K562 (cell line): ENCODE results near the gene ADORA3. TPM values are rescaled to one million over a fixed set of nuclear protein-coding genes. Genes with fewer than 3 reads are reported as not detected.

ENCODE experiments used
- ATAC-seq: fragments of 200-7000 bp; cut with Tn5 transposase; 3 replicates; pipeline ENCODE4 v1.9.1; 2020; ENCODE audit warnings: moderate library complexity
- BruUV-seq: library from RNA; stranded (reverse); fragments of 400-500 nt; replicated peaks from 2 replicates; lab custom pipeline; 2021; lab: Mats Ljungman, UMichigan
- CTCF ChIA-PET: fragments of 300-600 bp; formaldehyde crosslinking; extraction: SDS; loops from one replicate; lab custom pipeline; 2021; ENCODE audit warnings: low intra/inter-chr PET ratio; lab: Yijun Ruan, JAX
- POLR2A ChIA-PET: fragments of 300-600, 350-650 bp; sonication (Branson Sonifier 250); formaldehyde crosslinking; extraction: SDS; loops from one replicate; lab custom pipeline; 2021; ENCODE audit warnings: antibody characterized with exemption, inconsistent platforms; lab: Yijun Ruan, JAX
- DNase-seq, 4 experiments: peaks; one replicate each; pipeline versions ENCODE4 v3.0.0 to v3.0.0-alpha.2; 2011 to 2018; ENCODE audit warnings: low spot score in 3 of 4, mixed read lengths in 3 of 4; ENCODE audit errors: extremely low read depth in 1 of 4
- FAIRE-seq: peaks from 2 replicates; lab custom pipeline; 2011; peaks lifted over from hg19 to GRCh38; lab: Jason Lieb, UNC
- H2AFZ ChIP-seq: 2 replicates; pipeline ENCODE4 v1.6.0; 2011; ENCODE audit warnings: low read depth, low read length, control low read depth, inconsistent platforms
- H3K27ac ChIP-seq: fragments of 200-600 bp; 3 replicates; pipeline ENCODE4 v1.8.0; 2011; ENCODE audit warnings: low read depth, mild to moderate bottlenecking, control low read depth, inconsistent platforms, low read length, moderate library complexity, mixed read lengths; ENCODE audit errors: extremely low read depth
- H3K27me3 ChIP-seq, 2 experiments: fragments of 300-600 bp in 1 of 2; 2 replicates in 1 of 2; 3 replicates in 1 of 2; pipeline versions ENCODE4 v1.6.0 to v1.8.0; 2011; ENCODE audit warnings: inconsistent platforms in 2 of 2, low read length in 2 of 2, mild to moderate bottlenecking in 1 of 2, mixed read lengths in 1 of 2, moderate library complexity in 1 of 2; ENCODE audit not compliant: control insufficient read depth in 2 of 2, insufficient read depth in 2 of 2
- H3K36me3 ChIP-seq: fragments of 300-600 bp; 3 replicates; pipeline ENCODE4 v1.8.0; 2011; ENCODE audit warnings: mild to moderate bottlenecking, low read length, inconsistent platforms; ENCODE audit not compliant: control insufficient read depth, insufficient read depth
- H3K4me1 ChIP-seq, 2 experiments: fragments of 200-600 bp in 1 of 2; replicated peaks in 1 of 2; 2 replicates in 1 of 2; 3 replicates in 1 of 2; pipeline versions ENCODE4 v1.5.1 to v1.8.0; 2011; ENCODE audit warnings: inconsistent platforms in 2 of 2, low read length in 2 of 2, mild to moderate bottlenecking in 1 of 2, mixed read lengths in 1 of 2, moderate library complexity in 1 of 2; ENCODE audit not compliant: control insufficient read depth in 2 of 2, insufficient read depth in 2 of 2
- H3K4me2 ChIP-seq: 2 replicates; pipeline ENCODE4 v1.6.1; 2011; ENCODE audit warnings: low read length, control low read depth, inconsistent platforms, mixed read lengths; ENCODE audit not compliant: insufficient read depth
- H3K4me3 ChIP-seq: fragments of 200-600 bp; sonication (generic), shearing (Covaris generic); 2 replicates; pipeline ENCODE4 v1.5.1; 2016; ENCODE audit warnings: control low read depth, inconsistent platforms
- H3K79me2 ChIP-seq: fragments of 200-600 bp; 3 replicates; pipeline ENCODE4 v1.8.0; 2011; ENCODE audit warnings: low read length, inconsistent platforms; ENCODE audit not compliant: control insufficient read depth, insufficient read depth
- H3K9ac ChIP-seq, 2 experiments: 2 replicates each; pipeline versions ENCODE4 v1.6.0 to v1.6.1; 2011; ENCODE audit warnings: low read depth in 2 of 2, low read length in 2 of 2, control low read depth in 1 of 2, inconsistent platforms in 1 of 2, mild to moderate bottlenecking in 1 of 2, mixed read lengths in 1 of 2; ENCODE audit not compliant: insufficient read depth in 1 of 2
- H3K9me1 ChIP-seq: one replicate; pipeline ENCODE4 v1.6.0; 2011; ENCODE audit warnings: inconsistent platforms, mild to moderate bottlenecking, low read length, moderate library complexity; ENCODE audit not compliant: control insufficient read depth, insufficient read depth
- H3K9me3 ChIP-seq: replicated peaks from 2 replicates; pipeline ENCODE4 v1.5.1; 2011; ENCODE audit warnings: low read depth, low read length, inconsistent platforms; ENCODE audit not compliant: control insufficient read depth, insufficient read depth
- H4K20me1 ChIP-seq: replicated peaks from 2 replicates; pipeline ENCODE4 v1.6.1; 2011; ENCODE audit warnings: low read length, inconsistent platforms, mixed read lengths; ENCODE audit not compliant: control insufficient read depth, insufficient read depth
- CBX3 ChIP-seq, 2 experiments: IDR thresholded peaks; 1 replicate in 1 of 2; 2 replicates in 1 of 2; pipeline ENCODE4 v1.6.1; 2012; ENCODE audit warnings: inconsistent platforms in 2 of 2, low read length in 2 of 2, borderline replicate concordance in 1 of 2, control low read depth in 1 of 2
- FOXJ2 ChIP-seq: fragments of 200-800 bp; sonication (Bioruptor generic); IDR thresholded peaks from 2 replicates; pipeline ENCODE4 v1.6.1; 2016; ENCODE audit warnings: missing genetic modification characterization, missing compliant biosample characterization
- PHB ChIP-seq: fragments of 250-450 bp; sonication (Bioruptor Pico); IDR thresholded peaks from 2 replicates; pipeline ENCODE4 v1.5.0; 2021
- PML ChIP-seq: IDR thresholded peaks from 2 replicates; pipeline ENCODE4 v1.6.1; 2012; ENCODE audit warnings: low read length, inconsistent platforms
- SRF ChIP-seq, 2 experiments: fragments of 250-450, 450-650 bp in 1 of 2; sonication (Bioruptor Pico) in 1 of 2; sonication (generic) in 1 of 2; formaldehyde crosslinking; IDR thresholded peaks; 2 replicates each; pipeline versions ENCODE4 v1.5.0 to v1.5.1; 2020 to 2022; ENCODE audit warnings: mild to moderate bottlenecking in 1 of 2, missing genetic modification reagents in 1 of 2
- TRIM24 ChIP-seq, 2 experiments: fragments of 450-650 bp; IDR thresholded peaks; 2 replicates each; pipeline ENCODE4 v1.6.1; 2016
- ZNF316 ChIP-seq: fragments of 450-650 bp; IDR thresholded peaks from 2 replicates; pipeline ENCODE4 v1.6.1; 2016
- WGBS: fragments of 100-300 bp; shearing (Covaris generic); methylation state at CpG from one replicate; pipeline ENCODE4 v1.1.6; 2016; ENCODE audit warnings: low coverage, mixed read lengths; ENCODE audit not compliant: insufficient coverage; ENCODE audit errors: missing lambda C conversion rate; 5-methylcytosine and 5-hydroxymethylcytosine counted together
- in situ Hi-C: fragments of 300-500 bp; cut with MboI; formaldehyde crosslinking; loops from 4 replicates; pipeline ENCODE4 v1.15.0; 2018; ENCODE audit warnings: inconsistent platforms, mixed read lengths
- intact Hi-C: fragments of 100-400 bp; cut with micrococcal nuclease; formaldehyde crosslinking; loops from 2 replicates; pipeline ENCODE4 v1.14.2; 2022
- polyA plus RNA-seq, 8 experiments: library from polyadenylated mRNA; depleted of rRNA in 4 of 8; stranded (reverse) in 5 of 8; unstranded in 3 of 8; fragments of >200 nt; fragmentation: Nextera tagmentation in 2 of 8; fragmentation: Illumina TruSeq in 1 of 8; extraction: Ambion mirVana in 2 of 8; extraction: Trizol in 1 of 8; gene quantifications; 2 replicates each; pipeline versions ENCODE4 v1.2.1 to v1.2.3, GENCODE V29; 2011 to 2014; ENCODE audit warnings: inconsistent platforms in 1 of 8, missing spikeins in 1 of 8
- total RNA-seq, 7 experiments: library from RNA; depleted of rRNA in 6 of 7; stranded (reverse); fragments of >200 nt in 6 of 7; fragmentation: Illumina TruSeq in 2 of 7; extraction: Trizol in 2 of 7; gene quantifications; 2 replicates each; pipeline versions ENCODE4 v1.2.1 to v1.2.3, GENCODE V29; 2011 to 2021; ENCODE audit warnings: low replicate concordance in 1 of 7
- TF ChIP-seq, protein P1 (sequence below), 2 experiments: fragments of 450-650 bp in 1 of 2; IDR thresholded peaks; 2 replicates each; pipeline ENCODE4 v1.6.1; 2011 to 2017; ENCODE audit warnings: low read depth in 2 of 2, antibody characterized with exemption in 1 of 2, borderline replicate concordance in 1 of 2, low read length in 1 of 2, mild to moderate bottlenecking in 1 of 2, mixed read lengths in 1 of 2; ENCODE audit not compliant: control insufficient read depth in 1 of 2

ADORA3 gene
- total and polyA plus RNA-seq, 9 of the 15 experiments (the other 6 are each of a cell fraction or from before 2014, with no cell fraction given) = 0.09 to 0.35 (median 0.16) TPM; not detected in 3

DNA sequence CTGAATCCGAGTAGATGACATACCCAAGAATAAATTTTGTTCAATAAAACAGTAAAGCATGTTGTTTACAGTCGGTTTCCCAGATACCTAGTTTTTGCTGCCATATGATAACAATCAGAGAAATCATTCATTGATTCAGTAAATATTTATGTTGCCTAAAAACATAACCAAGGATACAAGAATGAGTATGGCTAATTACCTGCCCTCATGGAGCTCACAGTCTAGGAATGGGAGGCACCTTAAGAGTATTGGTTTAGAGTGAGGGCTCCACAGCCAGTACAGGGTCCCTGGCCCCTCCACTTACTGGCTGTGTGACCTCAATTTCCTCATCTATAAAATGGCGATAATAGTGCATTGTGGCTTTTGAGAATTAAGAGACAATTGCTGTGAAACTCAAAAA, 53.2 kb downstream of the ADORA3 start:
- Histone ChIP-seq H3K9me3 (no peaks in the 10 kb centered on the region), H2AFZ (no peak overlapping the region), H3K36me3 (peaks cover 82% of the 10 kb centered on the region), H3K27me3 (no peaks in the 10 kb centered on the region), H3K27ac (peak overlapping the region; percentile 95), H3K9ac (peak overlapping the region; percentile 98 to 99; a peak in 3 of 4 replicates), H3K9me1 (no peaks in the 10 kb centered on the region), H3K79me2 (peaks cover 96% of the 10 kb centered on the region), H3K4me3 (peak overlapping the region; percentile 76), H3K4me2 (peak overlapping the region; percentile 99), H4K20me1 (no peaks in the 10 kb centered on the region), H3K4me1 (peaks cover 13 to 28% of the 10 kb centered on the region in 2 experiments)
- FAIRE-seq = no peak
- ChIA-PET POLR2A (interaction anchor here (0.7 to 5.4 kb wide), 6 partner anchors 11 to 57 kb away, joined by 3 to 40 read pairs (median 10); no protein-coding TSS in a partner anchor), CTCF (no interaction called here)
- peak in 1 of 2 experiments; percentile 78; a peak in 1 of 3 replicates for TF ChIP-seq CBX3 (IDR thresholded peaks at IDR 0.05; ENCODE audit: borderline replicate concordance in 1 of 2, low read length in 2 of 2)
- TF ChIP-seq PHB = no peak
- peak; percentile 79 for TF ChIP-seq ZNF316
- TF ChIP-seq, protein P1, sequence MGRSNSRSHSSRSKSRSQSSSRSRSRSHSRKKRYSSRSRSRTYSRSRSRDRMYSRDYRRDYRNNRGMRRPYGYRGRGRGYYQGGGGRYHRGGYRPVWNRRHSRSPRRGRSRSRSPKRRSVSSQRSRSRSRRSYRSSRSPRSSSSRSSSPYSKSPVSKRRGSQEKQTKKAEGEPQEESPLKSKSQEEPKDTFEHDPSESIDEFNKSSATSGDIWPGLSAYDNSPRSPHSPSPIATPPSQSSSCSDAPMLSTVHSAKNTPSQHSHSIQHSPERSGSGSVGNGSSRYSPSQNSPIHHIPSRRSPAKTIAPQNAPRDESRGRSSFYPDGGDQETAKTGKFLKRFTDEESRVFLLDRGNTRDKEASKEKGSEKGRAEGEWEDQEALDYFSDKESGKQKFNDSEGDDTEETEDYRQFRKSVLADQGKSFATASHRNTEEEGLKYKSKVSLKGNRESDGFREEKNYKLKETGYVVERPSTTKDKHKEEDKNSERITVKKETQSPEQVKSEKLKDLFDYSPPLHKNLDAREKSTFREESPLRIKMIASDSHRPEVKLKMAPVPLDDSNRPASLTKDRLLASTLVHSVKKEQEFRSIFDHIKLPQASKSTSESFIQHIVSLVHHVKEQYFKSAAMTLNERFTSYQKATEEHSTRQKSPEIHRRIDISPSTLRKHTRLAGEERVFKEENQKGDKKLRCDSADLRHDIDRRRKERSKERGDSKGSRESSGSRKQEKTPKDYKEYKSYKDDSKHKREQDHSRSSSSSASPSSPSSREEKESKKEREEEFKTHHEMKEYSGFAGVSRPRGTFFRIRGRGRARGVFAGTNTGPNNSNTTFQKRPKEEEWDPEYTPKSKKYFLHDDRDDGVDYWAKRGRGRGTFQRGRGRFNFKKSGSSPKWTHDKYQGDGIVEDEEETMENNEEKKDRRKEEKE (IDR thresholded peaks at IDR 0.05; ENCODE audit: borderline replicate concordance in 1 of 2, control insufficient read depth in 1 of 2, low read depth in 2 of 2, low read length in 1 of 2) = no peak
- TF ChIP-seq TRIM24 (IDR thresholded peaks at IDR 0.05) = peak in 1 of 2 experiments; percentile 56; a peak in 2 of 4 replicates
- no peak for TF ChIP-seq SRF (CRISPR knock-in tag; IDR thresholded peaks at IDR 0.05)
- TF ChIP-seq PML = 0 out of 2 replicates have a peak, but pooled peaks have one; percentile 11
- peak; percentile 75; the same call in 1 of the 2 replicates for TF ChIP-seq FOXJ2 (tag)
- no TSS peak for BruUV-seq
- intact Hi-C loops (no loop called here), in situ Hi-C loops (no loop called here)
- peak in 1 of 4 experiments; percentile 28 for DNase-seq
- WGBS = 9% methylated on average over 3 of the region's 3 CpGs
- no peak for ATAC-seq
